Stimulated activated CD8-positive, alpha-beta memory T cell treated with anti-CD3 and anti-CD28 coated beads, Interleukin-15, amount 100 ng/mL, for 24 hours (primary cell): Measurements from ENCODE around the gene PCDH1.

Experiments
- DNase-seq: peaks from one replicate; pipeline ENCODE4 v3.0.0-alpha.2; 2020; ENCODE audit warnings: low read depth

Gene PCDH1

GRCh38 chr5:141853895-141854626 is 24.1 kb downstream of the PCDH1 start:
- no peak for DNase-seq

GRCh38 chr5:141852448-141852847 is 25.8 kb downstream of the PCDH1 start:
- DNase-seq: no peak

- no peak for DNase-seq
Observed at GRCh38 chr5:141851195-141851874, 26.9 kb downstream of the PCDH1 start.

GRCh38 chr5:141850786-141851185 is 27.4 kb downstream of the PCDH1 start:
- DNase-seq: no peak

GRCh38 chr5:141850244-141850768 is 27.9 kb downstream of the PCDH1 start:
- no peak for DNase-seq

GRCh38 chr5:141849415-141850243 is 28.6 kb downstream of the PCDH1 start:
- DNase-seq: peak; percentile 40

GRCh38 chr5:141848744-141849414 is 29.3 kb downstream of the PCDH1 start:
- DNase-seq: no peak

- DNase-seq: no peak
Observed at GRCh38 chr5:141846031-141846430, 32.2 kb downstream of the PCDH1 start.

- DNase-seq: no peak
Observed at GRCh38 chr5:141845371-141845851, 32.8 kb downstream of the PCDH1 start.

- no peak for DNase-seq
Observed at GRCh38 chr5:141844414-141845097, 33.7 kb downstream of the PCDH1 start.

GRCh38 chr5:141843156-141843927 is 34.9 kb downstream of the PCDH1 start:
- DNase-seq: no peak

- DNase-seq: no peak
Observed at GRCh38 chr5:141841378-141842180, 36.6 kb downstream of the PCDH1 start.

- no peak for DNase-seq
Observed at GRCh38 chr5:141840826-141841360, 37.3 kb downstream of the PCDH1 start.

GRCh38 chr5:141840280-141840812 is 37.9 kb downstream of the PCDH1 start:
- DNase-seq: no peak

GRCh38 chr5:141839015-141839513 is 39.1 kb downstream of the PCDH1 start:
- DNase-seq: no peak

- DNase-seq: no peak
Observed at GRCh38 chr5:141838326-141839014, 39.7 kb downstream of the PCDH1 start.

GRCh38 chr5:141835928-141836670 is 42.1 kb downstream of the PCDH1 start:
- no peak for DNase-seq
